Esophagus muscularis mucosa (tissue), 3 donors: ENCODE measurements around the gene BOK.
"Not testable (repeated sequence)": the region's sequence is repeated elsewhere in the genome, so short reads cannot be mapped to it uniquely, and the experiment has no call there.

Experiments
- CTCF ChIP-seq, 3 experiments: fragments of 200-600 bp in 2 of 3; fragments of 450-650 bp in 1 of 3; sonication (generic) in 2 of 3; IDR thresholded peaks; one replicate each; pipeline ENCODE4 v1.5.1; 2017 to 2019; ENCODE audit warnings: antibody characterized with exemption in 3 of 3, mild to moderate bottlenecking in 2 of 3, moderate library complexity in 1 of 3
- POLR2A ChIP-seq: fragments of 450-650 bp; IDR thresholded peaks from one replicate; pipeline ENCODE4 v1.6.1; 2017; ENCODE audit warnings: antibody characterized with exemption, moderate library complexity, mild to moderate bottlenecking, low read depth

GRCh38 chr2:241590496-241591455 lies 32.2 kb downstream of the BOK start:
- not testable (repeated sequence) for TF ChIP-seq CTCF (IDR thresholded peaks at IDR 0.05); POLR2A
